SK-N-SH (cell line): ENCODE results near the gene FRY. TPM values are rescaled to one million over a fixed set of nuclear protein-coding genes. Genes with fewer than 3 reads are reported as not detected.

Experiments used
- CTCF ChIA-PET: fragments of 300-600, 350-600 bp; formaldehyde crosslinking; extraction: SDS; loops from one replicate; lab custom pipeline; 2021; lab: Yijun Ruan, JAX
- POLR2A ChIA-PET: fragments of 350-600 bp; sonication (Branson Sonifier 250); formaldehyde crosslinking; extraction: SDS; loops from one replicate; lab custom pipeline; 2020; ENCODE audit warnings: antibody characterized with exemption, inconsistent platforms; lab: Yijun Ruan, JAX
- DNase-seq: peaks from one replicate; pipeline ENCODE4 v3.0.0; 2012
- H2AFZ ChIP-seq: fragments of 200-600 bp; sonication (generic); 2 replicates; pipeline ENCODE4 v1.8.1; 2016; ENCODE audit warnings: antibody characterized with exemption, mild to moderate bottlenecking, low read depth
- H3F3A ChIP-seq: fragments of 200-600 bp; sonication (generic); replicated peaks from 2 replicates; pipeline ENCODE3; 2016; ENCODE audit warnings: antibody characterized with exemption, mild to moderate bottlenecking; ENCODE audit not compliant: insufficient read depth
- H3K27ac ChIP-seq, 2 experiments: fragments of 200-500 bp in 1 of 2; fragments of 200-600 bp in 1 of 2; sonication (Bioruptor generic) in 1 of 2; sonication (generic), shearing (Covaris generic) in 1 of 2; 2 replicates each; pipeline versions ENCODE4 v1.5.1 to v1.6.1; 2014 to 2016; ENCODE audit warnings: low read depth in 2 of 2, inconsistent platforms in 1 of 2, low read length in 1 of 2, mild to moderate bottlenecking in 1 of 2, mixed read lengths in 1 of 2
- H3K27me3 ChIP-seq: fragments of 200-600 bp; sonication (generic), shearing (Covaris generic); 2 replicates; pipeline ENCODE4 v1.6.1; 2016; ENCODE audit warnings: mixed run types; ENCODE audit not compliant: insufficient read depth
- H3K36me3 ChIP-seq, 2 experiments: fragments of 200-500 bp in 1 of 2; fragments of 200-600 bp in 1 of 2; sonication (Bioruptor generic) in 1 of 2; sonication (generic) in 1 of 2; replicated peaks in 1 of 2; 2 replicates each; pipeline versions ENCODE3 to v1.5.1; 2014 to 2016; ENCODE audit warnings: low read length in 1 of 2, mild to moderate bottlenecking in 1 of 2; ENCODE audit not compliant: insufficient read depth in 2 of 2, control insufficient read depth in 1 of 2
- H3K4me1 ChIP-seq, 2 experiments: fragments of 200-500 bp in 1 of 2; fragments of 200-600 bp in 1 of 2; sonication (Bioruptor generic) in 1 of 2; sonication (generic), shearing (Covaris generic) in 1 of 2; 2 replicates each; pipeline versions ENCODE4 v1.5.1 to v1.6.1; 2014 to 2016; ENCODE audit warnings: low read depth in 1 of 2, low read length in 1 of 2, mixed run types in 1 of 2; ENCODE audit not compliant: insufficient read depth in 2 of 2, control insufficient read depth in 1 of 2
- H3K4me2 ChIP-seq: fragments of 200-600 bp; sonication (generic), shearing (Covaris generic); 2 replicates; pipeline ENCODE4 v1.6.1; 2017; ENCODE audit warnings: mixed run types
- H3K4me3 ChIP-seq, 2 experiments: fragments of 200-500 bp in 1 of 2; fragments of 200-600 bp in 1 of 2; sonication (Bioruptor generic) in 1 of 2; sonication (generic), shearing (Covaris generic) in 1 of 2; 2 replicates each; pipeline versions ENCODE4 v1.5.1 to v1.8.1; 2014 to 2016; ENCODE audit warnings: low read depth in 2 of 2, inconsistent platforms in 1 of 2, low read length in 1 of 2, mild to moderate bottlenecking in 1 of 2, mixed read lengths in 1 of 2, moderate library complexity in 1 of 2
- H3K79me2 ChIP-seq: fragments of 200-600 bp; sonication (generic); 2 replicates; pipeline ENCODE4 v1.8.1; 2017; ENCODE audit warnings: mild to moderate bottlenecking; ENCODE audit not compliant: insufficient read depth
- H3K9ac ChIP-seq: fragments of 200-600 bp; sonication (generic); 2 replicates; pipeline ENCODE4 v1.6.1; 2017; ENCODE audit warnings: mixed run types
- H3K9me2 ChIP-seq: fragments of 200-600 bp; sonication (generic); 2 replicates; pipeline ENCODE4 v1.6.1; 2017; ENCODE audit warnings: mixed run types
- H3K9me3 ChIP-seq: fragments of 200-600 bp; sonication (generic); 2 replicates; pipeline ENCODE4 v1.6.1; 2017; ENCODE audit warnings: mixed run types, mild to moderate bottlenecking, moderate library complexity
- H4K20me1 ChIP-seq: fragments of 200-600 bp; sonication (generic); 2 replicates; pipeline ENCODE4 v1.6.1; 2017; ENCODE audit warnings: mild to moderate bottlenecking, mixed run types; ENCODE audit not compliant: insufficient read depth
- CHD2 ChIP-seq: fragments of 150-350 bp; IDR thresholded peaks from 2 replicates; pipeline ENCODE4 v1.6.1; 2018; ENCODE audit warnings: low read length; ENCODE audit not compliant: partially characterized antibody
- CTCF ChIP-seq: fragments of 200-600 bp; sonication (generic); IDR thresholded peaks from 2 replicates; pipeline ENCODE4 v1.6.1; 2017; ENCODE audit warnings: antibody characterized with exemption, mild to moderate bottlenecking, moderate library complexity
- EP300 ChIP-seq, 2 experiments: IDR thresholded peaks; 2 replicates each; pipeline versions ENCODE4 v1.4.0 to v1.6.1; 2012; ENCODE audit warnings: borderline replicate concordance in 1 of 2, low read depth in 1 of 2, low read length in 1 of 2
- FOSL2 ChIP-seq: IDR thresholded peaks from 2 replicates; pipeline ENCODE4 v1.4.0; 2012; ENCODE audit warnings: low read depth, mild to moderate bottlenecking, moderate library complexity, borderline replicate concordance
- FOXM1 ChIP-seq: IDR thresholded peaks from 2 replicates; pipeline ENCODE4 v1.4.0; 2012; ENCODE audit warnings: low read depth, mild to moderate bottlenecking
- GABPA ChIP-seq: IDR thresholded peaks from 2 replicates; pipeline ENCODE4 v1.4.0; 2012; ENCODE audit warnings: low read depth, mild to moderate bottlenecking
- GATA2 ChIP-seq: sonication (generic); formaldehyde crosslinking; IDR thresholded peaks from 2 replicates; pipeline ENCODE4 v1.5.0; 2020; ENCODE audit warnings: mild to moderate bottlenecking, missing genetic modification reagents
- JUND ChIP-seq: IDR thresholded peaks from 2 replicates; pipeline ENCODE4 v1.4.0; 2012
- MAX ChIP-seq: IDR thresholded peaks from 2 replicates; pipeline ENCODE4 v1.4.0; 2012; ENCODE audit warnings: low read depth
- MXI1 ChIP-seq: IDR thresholded peaks from 2 replicates; pipeline ENCODE4 v1.6.1; 2012; ENCODE audit warnings: mild to moderate bottlenecking, low read depth, low read length, improper control_type of control experiment
- SIN3A ChIP-seq: IDR thresholded peaks from 2 replicates; pipeline ENCODE4 v1.6.1; 2012; ENCODE audit warnings: low read depth, mild to moderate bottlenecking, low read length, moderate library complexity, borderline replicate concordance
- SMC3 ChIP-seq: IDR thresholded peaks from 2 replicates; pipeline ENCODE4 v1.6.1; 2012; ENCODE audit warnings: low read depth, low read length, improper control_type of control experiment
- TEAD4 ChIP-seq: IDR thresholded peaks from 2 replicates; pipeline ENCODE4 v1.4.0; 2012; ENCODE audit warnings: mild to moderate bottlenecking, borderline replicate concordance; ENCODE audit not compliant: insufficient read depth
- USF2 ChIP-seq: fragments of 150-350 bp; IDR thresholded peaks from 2 replicates; pipeline ENCODE4 v1.6.1; 2017; ENCODE audit warnings: antibody characterized with exemption, low read length, low read depth, borderline replicate concordance
- YY1 ChIP-seq: IDR thresholded peaks from 2 replicates; pipeline ENCODE4 v1.4.0; 2012; ENCODE audit warnings: low read depth, mild to moderate bottlenecking
- ZBTB33 ChIP-seq: IDR thresholded peaks from 2 replicates; pipeline ENCODE4 v1.4.0; 2012; ENCODE audit warnings: low read depth, borderline replicate concordance
- WGBS: methylation state at CpG from one replicate; pipeline ENCODE4 v1.1.6; 2017; ENCODE audit warnings: low lambda C conversion rate; 5-methylcytosine and 5-hydroxymethylcytosine counted together
- polyA plus RNA-seq, 3 experiments: library from polyadenylated mRNA; depleted of rRNA; stranded (reverse); fragments of >200 nt; gene quantifications; 2 replicates each; pipeline ENCODE4 v1.2.3, GENCODE V29; 2012

FRY gene
- polyA plus RNA-seq, 1 of the 3 experiments (the other 2 are of a cell fraction), result 1.4 TPM

GRCh38 chr13:32297206-32297605 is 265.6 kb downstream of the FRY start:
- no peaks in the 10 kb centered on the region for H3F3A ChIP-seq

GRCh38 chr13:32298695-32299094 is 267.1 kb downstream of the FRY start:
- no peaks in the 10 kb centered on the region for H3K9me3 ChIP-seq
- no peaks in the 10 kb centered on the region for H4K20me1 ChIP-seq
- H3K79me2 ChIP-seq, result no peaks in the 10 kb centered on the region
- no peaks in the 10 kb centered on the region for H3K4me1 ChIP-seq
- no peaks in the 10 kb centered on the region for H3K36me3 ChIP-seq
- CTCF ChIA-PET, result interaction anchor here (0.7 to 1.3 kb wide), 2 partner anchors 389 to 1474 kb away, joined by 3 to 5 read pairs; no protein-coding TSS in a partner anchor
- H3K4me3 ChIP-seq, result no peak overlapping the region
- H2AFZ ChIP-seq, result no peak overlapping the region
- no peak overlapping the region for H3K9ac ChIP-seq
- WGBS, result 82% methylated on average over 6 of the region's 6 CpGs
- no peak overlapping the region for H3K4me2 ChIP-seq
- TF ChIP-seq ZBTB33 (no peak), GATA2 (CRISPR knock-in tag) (no peak), CTCF (no peak)
- no peaks in the 10 kb centered on the region for H3K27me3 ChIP-seq
- POLR2A ChIA-PET, result no interaction called here
- no peaks in the 10 kb centered on the region for H3K9me2 ChIP-seq
- no peaks in the 10 kb centered on the region for H3F3A ChIP-seq
- no peak overlapping the region for H3K27ac ChIP-seq
- no peak for DNase-seq

More at GRCh38 chr13:32297206-32297605, 265.6 kb downstream of the FRY start:
- no peak for TF ChIP-seq YY1
- no peak for TF ChIP-seq MAX
- TF ChIP-seq USF2, result no peak
- TF ChIP-seq GABPA, result no peak
- TF ChIP-seq SIN3A, result no peak
- TF ChIP-seq ZBTB33, result no peak
- TF ChIP-seq SMC3, result no peak
- TF ChIP-seq JUND, result no peak
- no peak for TF ChIP-seq TEAD4
- TF ChIP-seq FOSL2, result no peak
- no peak for TF ChIP-seq EP300 (IDR thresholded peaks at IDR 0.05; ENCODE audit: borderline replicate concordance in 1 of 2, low read depth in 1 of 2, low read length in 1 of 2)
- no peak for TF ChIP-seq MXI1
- TF ChIP-seq FOXM1, result no peak
- TF ChIP-seq CHD2, result no peak
- Histone ChIP-seq H3K27me3 (no peaks in the 10 kb centered on the region), H3K36me3 (no peaks in the 10 kb centered on the region), H3K4me2 (no peak overlapping the region), H3K9ac (no peak overlapping the region), H2AFZ (no peak overlapping the region), H3K9me2 (no peaks in the 10 kb centered on the region), H3K4me1 (no peaks in the 10 kb centered on the region), H3K4me3 (no peak overlapping the region), H3K79me2 (no peaks in the 10 kb centered on the region), H4K20me1 (no peaks in the 10 kb centered on the region), H3K27ac (no peak overlapping the region), H3K9me3 (no peaks in the 10 kb centered on the region)
- ChIA-PET POLR2A (no interaction called here), CTCF (interaction anchor here (0.9 kb wide), 1 partner anchor 132 kb away, joined by 4 read pairs; no protein-coding TSS in a partner anchor)
- WGBS, result 69% methylated on average over 2 of the region's 2 CpGs
- no peak for DNase-seq
